ENCODE data around the gene MYPOP. TPM values are rescaled to one million over a fixed set of nuclear protein-coding genes. Genes with fewer than 3 reads are reported as not detected.

Gene MYPOP
- total and polyA plus RNA-seq, 9 of the 15 experiments (the other 6 are each of a cell fraction or from before 2014, with no cell fraction given): 0.32 to 7.6 (median 1.6) TPM

DNA sequence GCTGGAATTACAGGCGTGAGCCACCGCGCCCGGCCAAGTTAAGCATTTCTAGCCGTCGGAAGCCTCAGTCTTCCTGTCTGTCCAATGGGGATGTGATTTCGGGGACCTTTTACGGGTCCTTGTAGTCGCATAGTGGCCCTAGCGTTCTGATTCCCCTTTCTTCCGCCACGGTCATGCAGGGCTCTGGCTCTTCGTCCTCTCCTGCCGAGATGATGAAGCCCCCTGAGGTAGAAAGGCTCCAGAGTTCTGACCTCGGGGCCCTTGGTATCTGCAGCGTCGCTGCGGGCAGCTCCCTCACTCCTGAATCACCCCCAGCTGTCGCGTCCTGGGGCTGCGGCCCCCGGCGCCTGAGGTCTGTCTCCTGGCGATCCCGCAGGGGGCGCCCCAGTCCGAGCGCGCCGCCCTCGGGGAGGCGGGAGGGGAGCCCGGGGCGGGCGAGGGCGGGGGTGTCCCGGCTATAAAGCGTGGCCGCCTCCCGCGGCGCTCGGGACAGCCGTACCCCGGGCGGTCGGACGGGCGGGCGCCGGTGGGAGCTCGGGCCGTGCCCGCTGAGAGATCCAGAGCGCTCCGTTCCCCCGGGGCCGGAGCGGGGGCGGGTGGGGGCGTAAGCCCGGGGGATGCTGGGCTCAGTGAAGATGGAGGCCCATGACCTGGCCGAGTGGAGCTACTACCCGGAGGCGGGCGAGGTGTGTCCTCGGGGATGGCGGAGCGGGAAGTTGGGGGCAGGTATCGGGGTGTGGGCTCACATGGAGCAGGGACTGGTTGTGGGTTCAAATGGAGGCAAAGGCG lies 38.4 kb downstream of the MYPOP start, which contains the start of gene FOXA3 (continued):
- TF ChIP-seq CHD4 (IDR thresholded peaks at IDR 0.05; ENCODE audit: insufficient read depth, insufficient replicate concordance, low read depth, low read length, poor library complexity, severe bottlenecking): peak; percentile 99
- TF ChIP-seq SMAD4 (CRISPR knock-in tag; conservative IDR thresholded peaks at IDR 0.05): peak; percentile 65
- TF ChIP-seq ZNF124 (CRISPR knock-in tag; IDR thresholded peaks at IDR 0.05): no peak
- peak; percentile 35; the same call in 1 of the 2 replicates for TF ChIP-seq CREB1 (IDR thresholded peaks at IDR 0.05)
- peak; percentile 35; the same call in 1 of the 2 replicates for TF ChIP-seq CREB1 (CRISPR knock-in tag; IDR thresholded peaks at IDR 0.05)
- TF ChIP-seq MYNN (IDR thresholded peaks at IDR 0.05): 0 out of 2 replicates have a peak, but pooled peaks have one; percentile 13
- TF ChIP-seq MYNN (CRISPR knock-in tag; IDR thresholded peaks at IDR 0.05): no peak
- TF ChIP-seq, protein P1, sequence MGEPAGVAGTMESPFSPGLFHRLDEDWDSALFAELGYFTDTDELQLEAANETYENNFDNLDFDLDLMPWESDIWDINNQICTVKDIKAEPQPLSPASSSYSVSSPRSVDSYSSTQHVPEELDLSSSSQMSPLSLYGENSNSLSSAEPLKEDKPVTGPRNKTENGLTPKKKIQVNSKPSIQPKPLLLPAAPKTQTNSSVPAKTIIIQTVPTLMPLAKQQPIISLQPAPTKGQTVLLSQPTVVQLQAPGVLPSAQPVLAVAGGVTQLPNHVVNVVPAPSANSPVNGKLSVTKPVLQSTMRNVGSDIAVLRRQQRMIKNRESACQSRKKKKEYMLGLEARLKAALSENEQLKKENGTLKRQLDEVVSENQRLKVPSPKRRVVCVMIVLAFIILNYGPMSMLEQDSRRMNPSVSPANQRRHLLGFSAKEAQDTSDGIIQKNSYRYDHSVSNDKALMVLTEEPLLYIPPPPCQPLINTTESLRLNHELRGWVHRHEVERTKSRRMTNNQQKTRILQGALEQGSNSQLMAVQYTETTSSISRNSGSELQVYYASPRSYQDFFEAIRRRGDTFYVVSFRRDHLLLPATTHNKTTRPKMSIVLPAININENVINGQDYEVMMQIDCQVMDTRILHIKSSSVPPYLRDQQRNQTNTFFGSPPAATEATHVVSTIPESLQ (CRISPR knock-in tag; IDR thresholded peaks at IDR 0.05): 0 out of 2 replicates have a peak, but pooled peaks have one; percentile 31
- peak; percentile 36; the same call in 1 of the 2 replicates for TF ChIP-seq BHLHE40 (IDR thresholded peaks at IDR 0.05; ENCODE audit: low read length)
- TF ChIP-seq RBM25 (IDR thresholded peaks at IDR 0.05; ENCODE audit: low read depth, low read length, severe bottlenecking): peak; percentile 84
- peak; percentile 4; the same call in 1 of the 2 replicates for TF ChIP-seq PML (IDR thresholded peaks at IDR 0.05; ENCODE audit: low read length)
- TF ChIP-seq ZNF766 (CRISPR knock-in tag; conservative IDR thresholded peaks at IDR 0.05): peak; percentile 39; the same call in 1 of the 2 replicates
- TF ChIP-seq, protein P2, sequence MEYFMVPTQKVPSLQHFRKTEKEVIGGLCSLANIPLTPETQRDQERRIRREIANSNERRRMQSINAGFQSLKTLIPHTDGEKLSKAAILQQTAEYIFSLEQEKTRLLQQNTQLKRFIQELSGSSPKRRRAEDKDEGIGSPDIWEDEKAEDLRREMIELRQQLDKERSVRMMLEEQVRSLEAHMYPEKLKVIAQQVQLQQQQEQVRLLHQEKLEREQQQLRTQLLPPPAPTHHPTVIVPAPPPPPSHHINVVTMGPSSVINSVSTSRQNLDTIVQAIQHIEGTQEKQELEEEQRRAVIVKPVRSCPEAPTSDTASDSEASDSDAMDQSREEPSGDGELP (CRISPR knock-in tag; IDR thresholded peaks at IDR 0.05; ENCODE audit: borderline replicate concordance): peak; percentile 94
- TF ChIP-seq RBM22 (IDR thresholded peaks at IDR 0.05; ENCODE audit: low read depth, low read length, poor library complexity, severe bottlenecking): peak; percentile 51
- no peak for TF ChIP-seq TSC22D4 (tag; IDR thresholded peaks at IDR 0.05)
- no peak for TF ChIP-seq CBX5 (IDR thresholded peaks at IDR 0.05; ENCODE audit: borderline replicate concordance, low read depth)
- TF ChIP-seq NCOR1 (IDR thresholded peaks at IDR 0.05): 0 out of 2 replicates have a peak, but pooled peaks have one; percentile 14
- TF ChIP-seq ZNF561 (CRISPR knock-in tag; conservative IDR thresholded peaks at IDR 0.05): no peak
- TF ChIP-seq FIP1L1 (IDR thresholded peaks at IDR 0.05; ENCODE audit: low read depth, low read length, poor library complexity, severe bottlenecking): peak; percentile 31
- TF ChIP-seq, protein P3, sequence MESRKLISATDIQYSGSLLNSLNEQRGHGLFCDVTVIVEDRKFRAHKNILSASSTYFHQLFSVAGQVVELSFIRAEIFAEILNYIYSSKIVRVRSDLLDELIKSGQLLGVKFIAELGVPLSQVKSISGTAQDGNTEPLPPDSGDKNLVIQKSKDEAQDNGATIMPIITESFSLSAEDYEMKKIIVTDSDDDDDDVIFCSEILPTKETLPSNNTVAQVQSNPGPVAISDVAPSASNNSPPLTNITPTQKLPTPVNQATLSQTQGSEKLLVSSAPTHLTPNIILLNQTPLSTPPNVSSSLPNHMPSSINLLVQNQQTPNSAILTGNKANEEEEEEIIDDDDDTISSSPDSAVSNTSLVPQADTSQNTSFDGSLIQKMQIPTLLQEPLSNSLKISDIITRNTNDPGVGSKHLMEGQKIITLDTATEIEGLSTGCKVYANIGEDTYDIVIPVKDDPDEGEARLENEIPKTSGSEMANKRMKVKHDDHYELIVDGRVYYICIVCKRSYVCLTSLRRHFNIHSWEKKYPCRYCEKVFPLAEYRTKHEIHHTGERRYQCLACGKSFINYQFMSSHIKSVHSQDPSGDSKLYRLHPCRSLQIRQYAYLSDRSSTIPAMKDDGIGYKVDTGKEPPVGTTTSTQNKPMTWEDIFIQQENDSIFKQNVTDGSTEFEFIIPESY (CRISPR knock-in tag; IDR thresholded peaks at IDR 0.05): peak; percentile 77
- TF ChIP-seq HDAC8 (tag; IDR thresholded peaks at IDR 0.05): no peak
- TF ChIP-seq L3MBTL2 (IDR thresholded peaks at IDR 0.05): peak; percentile 20; the same call in 1 of the 2 replicates
- peak in 1 of 2 experiments; percentile 75; a peak in 3 of 4 replicates for TF ChIP-seq TRIM24 (IDR thresholded peaks at IDR 0.05)
- peak; percentile 77 for TF ChIP-seq RBFOX2 (IDR thresholded peaks at IDR 0.05; ENCODE audit: low read depth, low read length)
